ENCODE data around the gene TP53TG3. TPM values are rescaled to one million over a fixed set of nuclear protein-coding genes. Genes with fewer than 3 reads are reported as not detected.

Gene TP53TG3
- not detected in 2 replicates for total RNA-seq

GRCh38 chr16:32676065-32676464 lies at the start of gene TP53TG3:
Gene TP53TG3 (minus strand): TSS chr16:32676165. CDS start chr16:32676097, 68 bp downstream.

Measured in myometrial cell (primary cell).